DMS 273 (cell line): Measurements from ENCODE around the gene RPN1.
"Not testable (repeated sequence)": the region's sequence is repeated elsewhere in the genome, so short reads cannot be mapped to it uniquely, and the experiment has no call there.

Experiments used
- DNase-seq: peaks from one replicate; lab custom pipeline; 2025; ENCODE audit not compliant: unreplicated experiment; lab: John Stamatoyannopoulos, UW

The RPN1 gene

GRCh38 chr3:128653383-128653992 is 2.9 kb upstream of the RPN1 start:
- not testable (repeated sequence) for DNase-seq

- peak; percentile 55 for DNase-seq
Observed at GRCh38 chr3:128648940-128649663, 1.5 kb downstream of the RPN1 start.

GRCh38 chr3:128648402-128648801 is 2.2 kb downstream of the RPN1 start:
- no peak for DNase-seq

- no peak for DNase-seq
Observed at GRCh38 chr3:128647307-128647706, 3.3 kb downstream of the RPN1 start.

- no peak for DNase-seq
Observed at GRCh38 chr3:128634075-128634611, 16.5 kb downstream of the RPN1 start.

GRCh38 chr3:128632301-128632700 is 18.3 kb downstream of the RPN1 start:
- no peak for DNase-seq

- DNase-seq: no peak
Observed at GRCh38 chr3:128629936-128630335, 20.7 kb downstream of the RPN1 start.

- DNase-seq: no peak
Observed at GRCh38 chr3:128625409-128625945, 25.1 kb downstream of the RPN1 start.

- no peak for DNase-seq
Observed at GRCh38 chr3:128624526-128625138, 26.0 kb downstream of the RPN1 start.

- DNase-seq: no peak
Observed at GRCh38 chr3:128623762-128624176, 26.8 kb downstream of the RPN1 start.

GRCh38 chr3:128621931-128622330 is 28.7 kb downstream of the RPN1 start:
- DNase-seq: no peak

GRCh38 chr3:128621234-128621633 is 29.4 kb downstream of the RPN1 start:
- DNase-seq: no peak

GRCh38 chr3:128620268-128620691 is 30.3 kb downstream of the RPN1 start:
- DNase-seq: peak; percentile 49

GRCh38 chr3:128619146-128619890 is 31.3 kb downstream of the RPN1 start:
- no peak for DNase-seq

- DNase-seq: peak; percentile 52
Observed at GRCh38 chr3:128618398-128618726, 32.3 kb downstream of the RPN1 start.

GRCh38 chr3:128617557-128618397 is 32.8 kb downstream of the RPN1 start:
- peak; percentile 100 for DNase-seq

- no peak for DNase-seq
Observed at GRCh38 chr3:128617270-128617556, 33.4 kb downstream of the RPN1 start.

GRCh38 chr3:128616516-128617269 is 33.9 kb downstream of the RPN1 start:
- no peak for DNase-seq

GRCh38 chr3:128614076-128614475 is 36.5 kb downstream of the RPN1 start:
- no peak for DNase-seq
